Head of caudate nucleus (tissue), 42 donors: ENCODE results near the gene SQSTM1.
A peak's percentile ranks its signal among the peaks of the same experiment; 100 is the strongest.
"Not testable (repeated sequence)": the region's sequence is repeated elsewhere in the genome, so short reads cannot be mapped to it uniquely, and the experiment has no call there.

Source experiments
- DNase-seq, 42 donors: peaks; one replicate each; pipeline versions ENCODE4 v3.0.0 to v3.0.0-alpha.2; 2020 to 2021; ENCODE audit warnings: mixed read lengths in 7 of 42
- intact Hi-C: fragments of 100-400 bp; cut with DNase I; formaldehyde crosslinking; loops from one replicate; pipeline ENCODE4 v1.15.0; 2022

The SQSTM1 gene

GRCh38 chr5:179820483-179821297 is at the start of gene SQSTM1:
Gene SQSTM1, plus strand, starts transcription at chr5:179820905. Its CDS starts 32 bp downstream, at chr5:179820937.
- peak; percentile 60 to 96 (median 92) for DNase-seq
- intact Hi-C loops = loop anchor here (5.0 kb wide), 1 partner anchor 37 kb away; the partner anchor contains the start of gene MRNIP

GRCh38 chr5:179771311-179771895 is 49.3 kb upstream of the SQSTM1 start:
- intact Hi-C loops = no loop called here

GRCh38 chr5:179772351-179772750 is 48.4 kb upstream of the SQSTM1 start:
- intact Hi-C loops = no loop called here
- no peak for DNase-seq

More at GRCh38 chr5:179771311-179771895, 49.3 kb upstream of the SQSTM1 start:
- no peak for DNase-seq

GRCh38 chr5:179773686-179774040 is 47.0 kb upstream of the SQSTM1 start:
- DNase-seq = no peak
- intact Hi-C loops = no loop called here

- no peak for DNase-seq
- intact Hi-C loops = no loop called here
Observed at GRCh38 chr5:179774442-179774841, 46.3 kb upstream of the SQSTM1 start.

GRCh38 chr5:179776411-179776938 is 44.2 kb upstream of the SQSTM1 start:
- DNase-seq = no peak

GRCh38 chr5:179777456-179777855 is 43.2 kb upstream of the SQSTM1 start:
- intact Hi-C loops = no loop called here

More at GRCh38 chr5:179776411-179776938, 44.2 kb upstream of the SQSTM1 start:
- intact Hi-C loops = no loop called here

GRCh38 chr5:179777909-179778308 is 42.8 kb upstream of the SQSTM1 start:
- intact Hi-C loops = no loop called here
- DNase-seq = no peak

More at GRCh38 chr5:179777456-179777855, 43.2 kb upstream of the SQSTM1 start:
- DNase-seq = no peak

GRCh38 chr5:179778591-179778990 is 42.1 kb upstream of the SQSTM1 start:
- DNase-seq = no peak
- intact Hi-C loops = no loop called here

GRCh38 chr5:179779826-179780225 is 40.9 kb upstream of the SQSTM1 start:
- DNase-seq = no peak
- intact Hi-C loops = no loop called here

- DNase-seq = peak in 1 of 42 donors; percentile 37
- intact Hi-C loops = no loop called here
Observed at GRCh38 chr5:179780362-179780761, 40.3 kb upstream of the SQSTM1 start.

- intact Hi-C loops = no loop called here
Observed at GRCh38 chr5:179781846-179782245, 38.9 kb upstream of the SQSTM1 start.

GRCh38 chr5:179783128-179783527 is 37.6 kb upstream of the SQSTM1 start:
- intact Hi-C loops = no loop called here
- no peak for DNase-seq

More at GRCh38 chr5:179781846-179782245, 38.9 kb upstream of the SQSTM1 start:
- DNase-seq = no peak

- intact Hi-C loops = no loop called here
- DNase-seq = no peak
Observed at GRCh38 chr5:179786861-179787260, 33.8 kb upstream of the SQSTM1 start.

- intact Hi-C loops = no loop called here
- DNase-seq = no peak
Observed at GRCh38 chr5:179788193-179788854, 32.4 kb upstream of the SQSTM1 start.

- intact Hi-C loops, DNase-seq: not testable (repeated sequence)
Observed at GRCh38 chr5:179789278-179789677, 31.4 kb upstream of the SQSTM1 start.

- DNase-seq = peak in 3 of 42 donors; percentile 26 to 51 (median 39)
- intact Hi-C loops = no loop called here
Observed at GRCh38 chr5:179791881-179792611, 28.7 kb upstream of the SQSTM1 start.

GRCh38 chr5:179792612-179793467 is 27.9 kb upstream of the SQSTM1 start:
- DNase-seq = peak in 4 of 42 donors; percentile 26 to 56 (median 34)
- intact Hi-C loops = no loop called here
